ENCODE results near the gene CORIN. TPM values are rescaled to one million over a fixed set of nuclear protein-coding genes. Genes with fewer than 3 reads are reported as not detected.

The CORIN gene
- total and polyA plus RNA-seq, 4 donors, result 0.02 to 0.23 (median 0.15) TPM

GRCh38 chr4:47747846-47748494 lies 89.9 kb downstream of the CORIN start (continued):
- TF ChIP-seq, protein P1, sequence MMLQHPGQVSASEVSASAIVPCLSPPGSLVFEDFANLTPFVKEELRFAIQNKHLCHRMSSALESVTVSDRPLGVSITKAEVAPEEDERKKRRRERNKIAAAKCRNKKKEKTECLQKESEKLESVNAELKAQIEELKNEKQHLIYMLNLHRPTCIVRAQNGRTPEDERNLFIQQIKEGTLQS (IDR thresholded peaks at IDR 0.05), result no peak
- TF ChIP-seq NR2F2 (IDR thresholded peaks at IDR 0.05) (no peak), GABPA (IDR thresholded peaks at IDR 0.05 in 1 of 2, conservative IDR thresholded peaks at IDR 0.05 in 1 of 2) (no peak), FOXA2 (IDR thresholded peaks at IDR 0.05) (no peak)

GRCh38 chr4:47747211-47747610 lies 90.7 kb downstream of the CORIN start:
- TF ChIP-seq FOXA2 (IDR thresholded peaks at IDR 0.05), result no peak
- no peak for TF ChIP-seq JUND (IDR thresholded peaks at IDR 0.05)
- TF ChIP-seq SP1 (IDR thresholded peaks at IDR 0.05), result no peak
- TF ChIP-seq GABPA (IDR thresholded peaks at IDR 0.05 in 1 of 2, conservative IDR thresholded peaks at IDR 0.05 in 1 of 2), result no peak
- TF ChIP-seq, protein P2, sequence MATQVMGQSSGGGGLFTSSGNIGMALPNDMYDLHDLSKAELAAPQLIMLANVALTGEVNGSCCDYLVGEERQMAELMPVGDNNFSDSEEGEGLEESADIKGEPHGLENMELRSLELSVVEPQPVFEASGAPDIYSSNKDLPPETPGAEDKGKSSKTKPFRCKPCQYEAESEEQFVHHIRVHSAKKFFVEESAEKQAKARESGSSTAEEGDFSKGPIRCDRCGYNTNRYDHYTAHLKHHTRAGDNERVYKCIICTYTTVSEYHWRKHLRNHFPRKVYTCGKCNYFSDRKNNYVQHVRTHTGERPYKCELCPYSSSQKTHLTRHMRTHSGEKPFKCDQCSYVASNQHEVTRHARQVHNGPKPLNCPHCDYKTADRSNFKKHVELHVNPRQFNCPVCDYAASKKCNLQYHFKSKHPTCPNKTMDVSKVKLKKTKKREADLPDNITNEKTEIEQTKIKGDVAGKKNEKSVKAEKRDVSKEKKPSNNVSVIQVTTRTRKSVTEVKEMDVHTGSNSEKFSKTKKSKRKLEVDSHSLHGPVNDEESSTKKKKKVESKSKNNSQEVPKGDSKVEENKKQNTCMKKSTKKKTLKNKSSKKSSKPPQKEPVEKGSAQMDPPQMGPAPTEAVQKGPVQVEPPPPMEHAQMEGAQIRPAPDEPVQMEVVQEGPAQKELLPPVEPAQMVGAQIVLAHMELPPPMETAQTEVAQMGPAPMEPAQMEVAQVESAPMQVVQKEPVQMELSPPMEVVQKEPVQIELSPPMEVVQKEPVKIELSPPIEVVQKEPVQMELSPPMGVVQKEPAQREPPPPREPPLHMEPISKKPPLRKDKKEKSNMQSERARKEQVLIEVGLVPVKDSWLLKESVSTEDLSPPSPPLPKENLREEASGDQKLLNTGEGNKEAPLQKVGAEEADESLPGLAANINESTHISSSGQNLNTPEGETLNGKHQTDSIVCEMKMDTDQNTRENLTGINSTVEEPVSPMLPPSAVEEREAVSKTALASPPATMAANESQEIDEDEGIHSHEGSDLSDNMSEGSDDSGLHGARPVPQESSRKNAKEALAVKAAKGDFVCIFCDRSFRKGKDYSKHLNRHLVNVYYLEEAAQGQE (IDR thresholded peaks at IDR 0.05), result no peak
- TF ChIP-seq RXRA (IDR thresholded peaks at IDR 0.05), result no peak
- TF ChIP-seq RAD21 (IDR thresholded peaks at IDR 0.05), result no peak
- no peak for TF ChIP-seq EGR1 (IDR thresholded peaks at IDR 0.05; ENCODE audit: low read depth in 2 of 2)
- no peak for TF ChIP-seq NR2F2 (IDR thresholded peaks at IDR 0.05)
- no peak for TF ChIP-seq FOXA1 (IDR thresholded peaks at IDR 0.05)
- no peak for TF ChIP-seq ZBTB33 (IDR thresholded peaks at IDR 0.05)
- TF ChIP-seq TAF1 (conservative IDR thresholded peaks at IDR 0.05), result no peak
- Histone ChIP-seq H3K4me3 (ENCODE audit: low read depth in 1 of 3, low read length in 3 of 3) (no peak overlapping the region), H3K9ac (ENCODE audit: low read depth in 1 of 2, low read length in 2 of 2) (no peak overlapping the region), H3K4me1 (ENCODE audit: control insufficient read depth in 4 of 4, insufficient read depth in 4 of 4, low read length in 3 of 4) (no peaks in the 10 kb centered on the region), H3K36me3 (ENCODE audit: control insufficient read depth in 4 of 4, insufficient read depth in 3 of 4, low read depth in 1 of 4, low read length in 3 of 4) (no peaks in the 10 kb centered on the region), H3K9me3 (ENCODE audit: control insufficient read depth in 4 of 4, low read length in 3 of 4) (peaks cover 0 to 3% (median 0%) of the 10 kb centered on the region in 4 donors), H3K27me3 (ENCODE audit: control insufficient read depth in 4 of 4, insufficient read depth in 4 of 4, low read length in 3 of 4) (no peaks in the 10 kb centered on the region), H3K27ac (ENCODE audit: low read depth in 1 of 2, low read length in 2 of 2) (no peak overlapping the region)
- DNase-seq (ENCODE audit: low spot score), result no peak

GRCh38 chr4:47746122-47746521 lies 91.7 kb downstream of the CORIN start:
- Histone ChIP-seq H3K9ac (ENCODE audit: low read depth in 1 of 2, low read length in 2 of 2) (no peak overlapping the region), H3K4me1 (ENCODE audit: control insufficient read depth in 4 of 4, insufficient read depth in 4 of 4, low read length in 3 of 4) (no peaks in the 10 kb centered on the region), H3K36me3 (ENCODE audit: control insufficient read depth in 4 of 4, insufficient read depth in 3 of 4, low read depth in 1 of 4, low read length in 3 of 4) (no peaks in the 10 kb centered on the region), H3K27me3 (ENCODE audit: control insufficient read depth in 4 of 4, insufficient read depth in 4 of 4, low read length in 3 of 4) (no peaks in the 10 kb centered on the region), H3K4me3 (ENCODE audit: low read depth in 1 of 3, low read length in 3 of 3) (no peak overlapping the region), H3K27ac (ENCODE audit: low read depth in 1 of 2, low read length in 2 of 2) (no peak overlapping the region), H3K9me3 (ENCODE audit: control insufficient read depth in 4 of 4, low read length in 3 of 4) (peaks cover 0 to 3% (median 0%) of the 10 kb centered on the region in 4 donors)
- 91% methylated on average over 4 of the region's 4 CpGs for WGBS
- no peak for DNase-seq (ENCODE audit: low spot score)
- TF ChIP-seq RXRA (IDR thresholded peaks at IDR 0.05) (no peak), MAX (IDR thresholded peaks at IDR 0.05) (no peak), GABPA (IDR thresholded peaks at IDR 0.05 in 1 of 2, conservative IDR thresholded peaks at IDR 0.05 in 1 of 2) (no peak), FOXA1 (IDR thresholded peaks at IDR 0.05) (no peak), FOXA2 (IDR thresholded peaks at IDR 0.05) (no peak), HNF4A (conservative IDR thresholded peaks at IDR 0.05) (no peak), NR2F2 (IDR thresholded peaks at IDR 0.05) (no peak), ZBTB33 (IDR thresholded peaks at IDR 0.05) (no peak), TAF1 (conservative IDR thresholded peaks at IDR 0.05) (no peak)
- TF ChIP-seq, protein P2 (IDR thresholded peaks at IDR 0.05), result no peak
